Measurements from ENCODE around the gene KRT9.

The KRT9 gene

DNA sequence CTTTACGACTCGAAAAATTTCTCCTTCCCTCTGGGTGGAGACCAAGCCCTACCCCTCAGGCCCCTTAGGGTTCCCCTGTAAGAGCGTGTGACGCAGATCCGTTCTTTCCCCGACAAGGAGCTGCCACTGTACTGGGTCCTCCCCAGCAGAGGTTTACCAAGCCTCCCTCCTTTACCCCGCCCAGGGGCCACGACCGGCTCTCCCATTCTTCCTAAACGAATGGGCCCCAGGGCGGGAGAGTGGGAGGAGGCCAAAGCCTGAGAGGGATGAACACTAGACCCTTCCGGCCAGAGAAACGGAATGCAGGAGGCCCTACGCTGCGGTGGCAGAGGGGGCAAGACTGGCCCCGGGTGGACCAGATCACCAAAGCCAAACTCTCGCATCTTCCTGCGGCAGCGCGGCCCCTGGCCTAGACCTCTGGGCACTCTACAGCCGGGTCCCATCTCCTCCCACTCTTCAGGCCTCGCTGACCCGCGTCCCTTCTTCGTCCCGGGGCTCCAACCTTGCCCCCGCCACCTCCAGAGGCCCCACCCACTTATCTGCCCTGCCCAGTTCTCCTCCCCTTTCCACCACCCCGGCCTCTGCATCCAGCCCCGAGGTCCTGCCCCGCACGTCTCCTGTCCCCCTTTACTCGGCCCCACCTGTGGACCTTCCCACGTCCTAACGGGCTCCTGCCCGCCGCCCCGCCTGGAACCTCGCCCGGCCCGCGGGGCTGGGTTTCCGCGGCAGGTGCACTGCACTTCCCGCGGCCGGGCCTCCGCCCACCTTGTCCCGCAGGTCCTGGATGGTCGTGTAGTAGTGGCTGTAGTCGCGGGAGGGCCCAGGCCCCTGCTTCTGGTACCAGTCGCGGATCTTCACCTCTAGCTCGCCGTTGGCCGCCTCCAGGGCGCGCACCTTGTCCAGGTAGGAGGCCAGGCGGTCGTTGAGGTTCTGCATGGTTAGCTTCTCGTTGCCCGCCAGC lies 44.5 kb downstream of the KRT9 start:
- H3K27me3 ChIP-seq (ENCODE audit: control insufficient read depth in 1 of 2, insufficient read depth in 2 of 2, low read length in 2 of 2), result peaks cover 35 to 38% of the 10 kb centered on the region in 2 donors
- peaks cover 8% of the 10 kb centered on the region for H3K4me1 ChIP-seq (ENCODE audit: control insufficient read depth, insufficient read depth, low read length)
- no peaks in the 10 kb centered on the region for H3K36me3 ChIP-seq (ENCODE audit: control insufficient read depth in 2 of 2, insufficient read depth in 2 of 2, low read length in 2 of 2)
- H3K9ac ChIP-seq (ENCODE audit: low read length in 2 of 2), result no peak overlapping the region
- H3K4me3 ChIP-seq (ENCODE audit: low read length in 2 of 2), result peak overlapping the region in 1 of 2 donors; percentile 40
- H3K9me3 ChIP-seq (ENCODE audit: control insufficient read depth in 2 of 2, low read length in 2 of 2), result no peaks in the 10 kb centered on the region
- H3K27ac ChIP-seq (ENCODE audit: low read length), result no peak overlapping the region

- Histone ChIP-seq H3K9ac (ENCODE audit: low read length in 2 of 2) (no peak overlapping the region), H3K36me3 (ENCODE audit: control insufficient read depth in 2 of 2, insufficient read depth in 2 of 2, low read length in 2 of 2) (no peaks in the 10 kb centered on the region), H3K27me3 (ENCODE audit: control insufficient read depth in 1 of 2, insufficient read depth in 2 of 2, low read length in 2 of 2) (peaks cover 23 to 27% of the 10 kb centered on the region in 2 donors), H3K4me3 (ENCODE audit: low read length in 2 of 2) (no peak overlapping the region), H3K27ac (ENCODE audit: low read length) (no peak overlapping the region), H3K9me3 (ENCODE audit: control insufficient read depth in 2 of 2, low read length in 2 of 2) (no peaks in the 10 kb centered on the region), H3K4me1 (ENCODE audit: control insufficient read depth, insufficient read depth, low read length) (peaks cover 8% of the 10 kb centered on the region)
These were observed 47.6 kb downstream of the KRT9 start for GRCh38 chr17:41524261-41524660.

GRCh38 chr17:41523787-41524186 lies 48.1 kb downstream of the KRT9 start:
- H3K27ac ChIP-seq (ENCODE audit: low read length), result no peak overlapping the region

GRCh38 chr17:41523225-41523593 lies 48.6 kb downstream of the KRT9 start:
- Histone ChIP-seq H3K4me3 (ENCODE audit: low read length in 2 of 2) (no peak overlapping the region), H3K27me3 (ENCODE audit: control insufficient read depth in 1 of 2, insufficient read depth in 2 of 2, low read length in 2 of 2) (peaks cover 16 to 21% of the 10 kb centered on the region in 2 donors), H3K9ac (ENCODE audit: low read length in 2 of 2) (no peak overlapping the region), H3K36me3 (ENCODE audit: control insufficient read depth in 2 of 2, insufficient read depth in 2 of 2, low read length in 2 of 2) (no peaks in the 10 kb centered on the region), H3K27ac (ENCODE audit: low read length) (no peak overlapping the region), H3K9me3 (ENCODE audit: control insufficient read depth in 2 of 2, low read length in 2 of 2) (no peaks in the 10 kb centered on the region), H3K4me1 (ENCODE audit: control insufficient read depth, insufficient read depth, low read length) (peaks cover 7% of the 10 kb centered on the region)

More at GRCh38 chr17:41523787-41524186, 48.1 kb downstream of the KRT9 start:
- Histone ChIP-seq H3K9ac (ENCODE audit: low read length in 2 of 2) (no peak overlapping the region), H3K4me1 (ENCODE audit: control insufficient read depth, insufficient read depth, low read length) (peaks cover 8% of the 10 kb centered on the region), H3K4me3 (ENCODE audit: low read length in 2 of 2) (no peak overlapping the region), H3K36me3 (ENCODE audit: control insufficient read depth in 2 of 2, insufficient read depth in 2 of 2, low read length in 2 of 2) (no peaks in the 10 kb centered on the region), H3K27me3 (ENCODE audit: control insufficient read depth in 1 of 2, insufficient read depth in 2 of 2, low read length in 2 of 2) (peaks cover 20 to 22% of the 10 kb centered on the region in 2 donors), H3K9me3 (ENCODE audit: control insufficient read depth in 2 of 2, low read length in 2 of 2) (no peaks in the 10 kb centered on the region)

GRCh38 chr17:41522301-41523224 lies 49.3 kb downstream of the KRT9 start:
- peaks cover 1% of the 10 kb centered on the region for H3K4me1 ChIP-seq (ENCODE audit: control insufficient read depth, insufficient read depth, low read length)
- H3K9me3 ChIP-seq (ENCODE audit: control insufficient read depth in 2 of 2, low read length in 2 of 2), result no peaks in the 10 kb centered on the region
- no peak overlapping the region for H3K9ac ChIP-seq (ENCODE audit: low read length in 2 of 2)
- H3K36me3 ChIP-seq (ENCODE audit: control insufficient read depth in 2 of 2, insufficient read depth in 2 of 2, low read length in 2 of 2), result no peaks in the 10 kb centered on the region
- H3K27ac ChIP-seq (ENCODE audit: low read length), result no peak overlapping the region
- peaks cover 10 to 15% of the 10 kb centered on the region in 2 donors for H3K27me3 ChIP-seq (ENCODE audit: control insufficient read depth in 1 of 2, insufficient read depth in 2 of 2, low read length in 2 of 2)
- H3K4me3 ChIP-seq (ENCODE audit: low read length in 2 of 2), result no peak overlapping the region

DNA sequence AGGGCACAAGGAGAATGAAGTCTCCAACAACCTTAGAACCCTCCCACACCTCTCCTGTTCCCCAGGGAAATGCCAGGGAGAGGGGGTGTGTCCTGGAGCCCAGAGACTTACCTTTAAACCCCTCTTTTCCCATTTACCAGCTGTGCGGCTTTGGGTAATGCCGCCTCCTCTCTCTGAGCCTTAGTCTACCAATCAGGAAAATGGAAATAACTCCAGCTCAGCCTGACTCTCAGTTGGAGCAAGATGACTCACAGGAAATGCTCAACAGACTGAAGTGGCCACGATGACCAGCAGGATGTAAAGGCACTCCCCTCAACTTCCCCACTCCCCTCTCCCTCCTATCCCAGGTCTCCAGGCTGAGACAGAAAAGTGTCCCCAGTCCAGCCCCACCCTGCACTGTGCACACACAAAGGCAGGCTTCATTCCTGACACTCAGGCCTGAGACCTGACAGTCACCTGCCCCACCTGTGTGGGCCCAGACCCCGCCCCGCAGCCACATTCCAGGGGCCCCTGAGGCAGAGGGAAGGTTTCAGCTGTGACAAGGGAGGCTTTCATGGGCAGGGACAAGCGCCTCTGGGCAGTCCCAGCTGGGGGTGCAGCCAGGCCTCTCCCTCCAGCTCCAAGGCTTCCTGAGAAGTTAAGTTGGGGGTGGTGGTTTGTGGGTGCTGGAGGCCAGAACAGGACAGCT lies 50.1 kb downstream of the KRT9 start:
- H3K27me3 ChIP-seq (ENCODE audit: control insufficient read depth in 1 of 2, insufficient read depth in 2 of 2, low read length in 2 of 2), result peaks cover 1 to 12% of the 10 kb centered on the region in 2 donors
- H3K4me3 ChIP-seq (ENCODE audit: low read length in 2 of 2), result no peak overlapping the region
- no peaks in the 10 kb centered on the region for H3K9me3 ChIP-seq (ENCODE audit: control insufficient read depth in 2 of 2, low read length in 2 of 2)
- no peak overlapping the region for H3K27ac ChIP-seq (ENCODE audit: low read length)
- H3K36me3 ChIP-seq (ENCODE audit: control insufficient read depth in 2 of 2, insufficient read depth in 2 of 2, low read length in 2 of 2), result no peaks in the 10 kb centered on the region
- H3K4me1 ChIP-seq (ENCODE audit: control insufficient read depth, insufficient read depth, low read length), result no peaks in the 10 kb centered on the region
- no peak overlapping the region for H3K9ac ChIP-seq (ENCODE audit: low read length in 2 of 2)

DNA sequence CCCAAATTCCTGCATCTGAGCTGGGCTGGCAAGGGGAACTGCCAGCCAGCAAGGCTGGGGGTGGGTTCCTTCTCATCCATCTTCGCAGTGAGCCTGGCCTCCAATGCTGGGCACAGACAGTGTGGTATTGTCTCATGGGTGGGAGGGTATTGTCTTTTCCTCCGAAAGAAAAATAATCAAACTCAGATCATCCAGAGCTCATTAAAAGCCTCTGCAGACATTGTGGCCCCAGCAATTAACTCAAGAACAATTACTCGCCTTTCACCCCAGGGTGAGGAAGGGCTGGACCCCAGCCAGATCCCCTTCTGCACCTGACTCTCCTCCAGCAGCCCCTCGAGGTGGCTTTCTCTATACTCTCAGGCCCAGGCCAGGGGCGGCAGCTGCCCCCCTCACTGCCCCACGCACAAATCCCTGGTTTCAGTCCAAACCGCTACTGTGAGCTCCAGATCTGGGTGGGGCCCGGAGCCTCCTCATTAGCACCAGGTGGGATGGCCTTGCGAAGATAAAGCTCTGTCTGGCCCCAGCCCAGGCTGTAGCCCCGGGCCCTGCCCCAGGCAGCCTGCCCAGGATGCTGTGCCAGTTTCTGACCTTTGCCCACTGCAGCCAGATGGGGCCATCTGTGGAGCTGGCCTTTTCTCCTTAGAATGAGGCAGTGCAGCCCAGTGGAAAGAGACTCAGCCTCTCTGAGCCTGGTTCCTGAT lies 50.9 kb downstream of the KRT9 start:
- H3K4me3 ChIP-seq (ENCODE audit: low read length in 2 of 2), result no peak overlapping the region
- H3K27ac ChIP-seq (ENCODE audit: low read length), result no peak overlapping the region
- H3K27me3 ChIP-seq (ENCODE audit: control insufficient read depth in 1 of 2, insufficient read depth in 2 of 2, low read length in 2 of 2), result peaks cover 0 to 14% of the 10 kb centered on the region in 2 donors
- H3K4me1 ChIP-seq (ENCODE audit: control insufficient read depth, insufficient read depth, low read length), result no peaks in the 10 kb centered on the region
- no peaks in the 10 kb centered on the region for H3K36me3 ChIP-seq (ENCODE audit: control insufficient read depth in 2 of 2, insufficient read depth in 2 of 2, low read length in 2 of 2)
- H3K9me3 ChIP-seq (ENCODE audit: control insufficient read depth in 2 of 2, low read length in 2 of 2), result no peaks in the 10 kb centered on the region
- H3K9ac ChIP-seq (ENCODE audit: low read length in 2 of 2), result no peak overlapping the region

DNA sequence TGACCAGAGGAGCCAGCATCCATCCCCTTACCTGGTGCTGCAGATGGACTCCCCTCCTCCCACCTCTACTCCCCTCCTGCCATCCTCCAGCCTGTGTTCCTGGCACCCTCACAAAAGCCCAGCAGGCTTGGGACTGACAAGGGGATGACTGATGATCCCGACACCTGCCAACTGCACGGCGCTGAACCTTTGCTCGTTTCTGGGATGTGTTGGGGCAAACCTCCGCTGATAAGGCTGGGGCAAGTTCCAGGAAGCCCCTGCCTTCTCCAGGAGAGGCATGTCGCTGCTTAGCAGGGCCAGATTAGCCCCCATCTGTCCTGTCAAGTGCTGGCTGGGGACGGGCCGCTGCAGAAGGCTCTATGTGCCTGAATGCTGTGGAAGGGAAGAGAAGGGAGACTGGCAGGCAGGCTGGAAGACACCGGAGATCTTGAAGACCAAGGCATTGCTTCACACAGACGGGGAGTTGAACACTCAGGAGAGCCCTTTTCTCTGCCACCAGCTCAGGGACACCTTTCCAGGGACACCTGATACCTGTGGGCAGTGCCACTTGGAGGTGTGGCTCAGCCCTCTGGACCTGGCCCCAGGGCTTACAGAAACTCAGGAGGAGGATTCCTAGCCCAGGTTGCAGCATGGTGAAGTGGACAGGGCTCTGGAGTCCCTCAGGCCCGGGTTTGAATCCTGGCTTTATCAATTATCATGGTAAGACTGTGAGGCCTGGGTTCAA lies 52.2 kb downstream of the KRT9 start:
- no peaks in the 10 kb centered on the region for H3K36me3 ChIP-seq (ENCODE audit: control insufficient read depth in 2 of 2, insufficient read depth in 2 of 2, low read length in 2 of 2)
- H3K9ac ChIP-seq (ENCODE audit: low read length in 2 of 2), result no peak overlapping the region
- H3K4me3 ChIP-seq (ENCODE audit: low read length in 2 of 2), result no peak overlapping the region
- no peaks in the 10 kb centered on the region for H3K4me1 ChIP-seq (ENCODE audit: control insufficient read depth, insufficient read depth, low read length)
- H3K9me3 ChIP-seq (ENCODE audit: control insufficient read depth in 2 of 2, low read length in 2 of 2), result no peaks in the 10 kb centered on the region
- no peak overlapping the region for H3K27ac ChIP-seq (ENCODE audit: low read length)
- H3K27me3 ChIP-seq (ENCODE audit: control insufficient read depth in 1 of 2, insufficient read depth in 2 of 2, low read length in 2 of 2), result peaks cover 0 to 14% of the 10 kb centered on the region in 2 donors

DNA sequence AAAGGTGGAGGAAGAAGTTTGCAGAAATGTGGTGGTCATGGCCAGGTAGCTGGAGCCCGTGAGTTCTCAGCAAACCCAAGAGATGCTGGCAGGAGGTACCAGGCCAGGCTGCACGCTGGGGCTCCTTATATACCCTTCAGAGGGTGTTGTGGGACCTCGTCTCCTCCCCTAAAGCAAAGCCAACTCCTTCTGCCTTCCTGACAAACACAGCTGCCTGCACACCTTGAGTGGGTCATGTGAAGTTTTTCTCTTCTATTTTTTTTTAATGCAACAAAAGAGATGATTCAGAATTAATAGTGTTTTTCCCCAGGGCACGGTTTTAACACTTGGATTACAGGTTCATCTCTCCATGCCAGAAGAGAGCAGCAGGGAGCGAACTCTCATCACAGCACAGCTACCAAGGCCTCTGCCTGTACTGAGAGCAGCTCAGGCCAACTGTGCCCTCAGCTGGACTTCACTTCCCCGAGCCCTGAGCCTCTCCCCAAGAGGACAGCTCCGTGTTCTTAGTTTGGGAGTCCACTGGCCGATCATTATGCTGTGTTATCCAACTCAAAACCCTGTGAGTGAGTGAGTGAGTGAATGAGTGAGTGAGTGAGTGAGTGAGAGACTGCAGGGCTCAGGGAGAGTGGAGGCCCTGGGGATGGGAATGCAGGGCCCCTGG lies 52.9 kb downstream of the KRT9 start, which contains the start of gene KRT15:
TSS of gene KRT15 (minus strand) at position 102 of the 661 bp plus-strand sequence. CDS start at position 39, 63 bp downstream.
- no peak within 1 kb of the TSS for H3K9ac ChIP-seq (ENCODE audit: low read length in 2 of 2)
- H3K36me3 ChIP-seq (ENCODE audit: control insufficient read depth in 2 of 2, insufficient read depth in 2 of 2, low read length in 2 of 2), result no peaks in the 10 kb centered on the region
- no peaks in the 10 kb centered on the region for H3K9me3 ChIP-seq (ENCODE audit: control insufficient read depth in 2 of 2, low read length in 2 of 2)
- no peaks in the 10 kb centered on the region for H3K4me1 ChIP-seq (ENCODE audit: control insufficient read depth, insufficient read depth, low read length)
- H3K27ac ChIP-seq (ENCODE audit: low read length), result no peak within 1 kb of the TSS
- H3K4me3 ChIP-seq (ENCODE audit: low read length in 2 of 2), result no peak within 1 kb of the TSS
- H3K27me3 ChIP-seq (ENCODE audit: control insufficient read depth in 1 of 2, insufficient read depth in 2 of 2, low read length in 2 of 2), result peaks cover 0 to 11% of the 10 kb centered on the region in 2 donors
